ENCODE measurements around the gene RASGRP2.

DNA sequence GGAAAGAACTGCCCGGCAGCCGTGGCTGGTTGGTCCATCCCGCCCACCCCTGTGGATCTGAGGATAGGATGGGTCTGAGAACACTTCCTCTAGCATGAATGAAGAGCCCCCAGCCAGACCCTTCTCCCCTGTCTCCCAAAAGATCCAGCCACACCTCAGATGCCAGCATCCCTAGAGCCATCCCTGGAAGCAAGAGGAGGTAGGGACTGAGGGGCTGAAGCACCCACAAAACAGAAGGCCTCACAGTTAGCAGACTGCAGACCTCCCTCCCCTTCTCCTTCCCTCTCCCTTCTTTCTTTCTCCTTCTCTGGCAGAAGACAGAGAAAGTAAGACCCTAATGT lies 22.6 kb downstream of the RASGRP2 start:
- TF ChIP-seq CTCF (IDR thresholded peaks at IDR 0.05; ENCODE audit: low read length), result no peak
- TF ChIP-seq EZH2 (IDR thresholded peaks at IDR 0.05; ENCODE audit: borderline replicate concordance, low read length), result no peak

Data from OCI-LY1 (cell line).